Bronchial epithelial cell (primary cell): ENCODE measurements around the gene SKA3. TPM values are rescaled to one million over a fixed set of nuclear protein-coding genes. Genes with fewer than 3 reads are reported as not detected.

Experiments used
- DNase-seq: peaks from one replicate; pipeline ENCODE4 v3.0.0-alpha.2; 2010; ENCODE audit warnings: low read depth
- FAIRE-seq: peaks from 2 replicates; lab custom pipeline; 2011; peaks lifted over from hg19 to GRCh38; lab: Jason Lieb, UNC
- H3K27me3 ChIP-seq: 2 replicates; pipeline ENCODE4 v1.5.1; 2011; ENCODE audit warnings: low read length; ENCODE audit not compliant: control insufficient read depth, insufficient read depth
- H3K36me3 ChIP-seq: 2 replicates; pipeline ENCODE4 v1.5.1; 2011; ENCODE audit warnings: low read length; ENCODE audit not compliant: control insufficient read depth, insufficient read depth
- H3K4me3 ChIP-seq: 2 replicates; pipeline ENCODE4 v1.5.1; 2011; ENCODE audit warnings: mild to moderate bottlenecking, low read depth, low read length, control low read depth
- total RNA-seq: library from RNA; depleted of rRNA; stranded (reverse); fragments of >200 nt; gene quantifications from 2 replicates; pipeline ENCODE4 v1.2.1, GENCODE V29; 2014
- TF ChIP-seq, protein P1 (sequence below): IDR thresholded peaks from 2 replicates; pipeline ENCODE4 v1.5.1; 2011; ENCODE audit warnings: mild to moderate bottlenecking, moderate library complexity, low read length, control low read depth, inconsistent platforms; ENCODE audit not compliant: insufficient read depth, severe bottlenecking

SKA3 gene
- total RNA-seq, 1 donor from 2014 or later = 1.8 TPM

DNA sequence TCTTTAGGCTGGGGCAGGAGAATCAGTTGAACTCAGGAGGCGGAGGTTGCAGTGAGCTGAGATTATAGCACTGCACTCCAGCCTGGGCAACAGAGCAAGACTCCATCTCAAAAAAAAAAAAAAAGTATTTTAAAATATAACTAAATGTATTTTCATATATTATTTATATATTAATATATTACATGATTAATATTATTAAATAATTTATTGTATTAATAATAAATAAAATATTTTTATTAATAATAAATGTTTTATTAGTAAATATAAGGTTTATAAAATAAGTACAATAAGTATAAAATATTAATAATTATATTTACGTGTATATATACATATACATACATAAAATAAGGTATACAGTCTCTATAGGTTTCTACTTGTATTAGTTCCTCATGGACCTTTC, 56.8 kb downstream of the SKA3 start:
- DNase-seq (no peak), FAIRE-seq (no peak)
- H3K27me3 ChIP-seq = no peaks in the 10 kb centered on the region
- H3K36me3 ChIP-seq = no peaks in the 10 kb centered on the region
- TF ChIP-seq, protein P1, sequence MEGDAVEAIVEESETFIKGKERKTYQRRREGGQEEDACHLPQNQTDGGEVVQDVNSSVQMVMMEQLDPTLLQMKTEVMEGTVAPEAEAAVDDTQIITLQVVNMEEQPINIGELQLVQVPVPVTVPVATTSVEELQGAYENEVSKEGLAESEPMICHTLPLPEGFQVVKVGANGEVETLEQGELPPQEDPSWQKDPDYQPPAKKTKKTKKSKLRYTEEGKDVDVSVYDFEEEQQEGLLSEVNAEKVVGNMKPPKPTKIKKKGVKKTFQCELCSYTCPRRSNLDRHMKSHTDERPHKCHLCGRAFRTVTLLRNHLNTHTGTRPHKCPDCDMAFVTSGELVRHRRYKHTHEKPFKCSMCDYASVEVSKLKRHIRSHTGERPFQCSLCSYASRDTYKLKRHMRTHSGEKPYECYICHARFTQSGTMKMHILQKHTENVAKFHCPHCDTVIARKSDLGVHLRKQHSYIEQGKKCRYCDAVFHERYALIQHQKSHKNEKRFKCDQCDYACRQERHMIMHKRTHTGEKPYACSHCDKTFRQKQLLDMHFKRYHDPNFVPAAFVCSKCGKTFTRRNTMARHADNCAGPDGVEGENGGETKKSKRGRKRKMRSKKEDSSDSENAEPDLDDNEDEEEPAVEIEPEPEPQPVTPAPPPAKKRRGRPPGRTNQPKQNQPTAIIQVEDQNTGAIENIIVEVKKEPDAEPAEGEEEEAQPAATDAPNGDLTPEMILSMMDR = no peak
- no peak overlapping the region for H3K4me3 ChIP-seq

DNA sequence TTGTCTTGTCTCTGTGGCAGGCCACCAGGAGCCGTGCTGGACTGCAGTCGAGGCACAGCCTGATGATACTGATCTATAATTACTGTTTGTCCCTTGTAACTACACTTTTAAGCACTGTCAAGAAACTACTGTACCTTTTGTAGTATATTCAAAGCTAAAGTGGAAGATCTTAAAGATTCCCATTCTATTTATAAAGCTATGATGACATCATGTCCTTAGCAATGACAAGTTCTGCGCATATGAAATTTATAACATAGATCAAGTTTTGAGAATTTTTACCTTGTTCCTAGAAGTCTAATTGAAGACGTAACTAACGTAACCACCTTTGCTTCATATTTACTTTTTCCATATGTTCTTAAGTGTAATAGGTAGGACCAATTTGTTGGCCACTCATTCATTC, 58.2 kb downstream of the SKA3 start:
- TF ChIP-seq, protein P1 = no peak
- H3K27me3 ChIP-seq = no peaks in the 10 kb centered on the region
- H3K4me3 ChIP-seq = no peak overlapping the region
- DNase-seq (no peak), FAIRE-seq (no peak)
- H3K36me3 ChIP-seq = no peaks in the 10 kb centered on the region

DNA sequence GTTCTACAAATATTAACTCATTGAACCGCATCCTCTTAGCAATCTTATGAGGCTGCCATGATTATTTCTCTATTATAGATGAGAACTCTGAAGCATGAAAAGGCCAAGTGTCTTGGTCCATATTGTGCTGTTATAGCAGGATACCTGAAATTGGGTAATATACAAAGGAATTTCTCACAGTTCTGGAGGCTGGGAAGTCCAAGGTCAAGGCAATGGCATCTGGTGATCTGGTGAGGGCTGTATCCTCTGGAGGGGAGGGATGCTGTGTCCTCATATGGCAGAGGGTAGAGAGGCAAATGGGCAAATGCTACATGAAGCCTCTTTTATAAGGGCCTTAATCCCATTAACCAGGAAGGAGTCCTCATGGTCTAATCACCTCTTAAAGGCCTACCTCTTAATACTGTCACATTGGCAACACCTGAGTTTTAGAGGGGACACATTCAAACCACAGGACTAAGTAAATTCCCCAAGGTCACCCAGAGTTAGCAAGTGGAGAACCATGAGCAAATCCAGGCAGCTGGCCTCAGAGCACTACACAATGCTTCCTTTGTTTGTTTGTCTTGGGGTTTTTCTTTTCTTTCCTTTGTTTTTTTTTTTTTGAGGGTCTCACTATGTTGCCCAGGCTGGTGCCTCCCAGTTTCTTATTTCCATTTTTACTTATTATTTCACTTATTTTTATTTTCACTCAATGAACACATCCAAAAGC, 59.1 kb downstream of the SKA3 start:
- Histone ChIP-seq H3K4me3 (no peak overlapping the region), H3K27me3 (no peaks in the 10 kb centered on the region), H3K36me3 (no peaks in the 10 kb centered on the region)
- no peak for FAIRE-seq
- no peak for DNase-seq
- TF ChIP-seq, protein P1 = no peak

DNA sequence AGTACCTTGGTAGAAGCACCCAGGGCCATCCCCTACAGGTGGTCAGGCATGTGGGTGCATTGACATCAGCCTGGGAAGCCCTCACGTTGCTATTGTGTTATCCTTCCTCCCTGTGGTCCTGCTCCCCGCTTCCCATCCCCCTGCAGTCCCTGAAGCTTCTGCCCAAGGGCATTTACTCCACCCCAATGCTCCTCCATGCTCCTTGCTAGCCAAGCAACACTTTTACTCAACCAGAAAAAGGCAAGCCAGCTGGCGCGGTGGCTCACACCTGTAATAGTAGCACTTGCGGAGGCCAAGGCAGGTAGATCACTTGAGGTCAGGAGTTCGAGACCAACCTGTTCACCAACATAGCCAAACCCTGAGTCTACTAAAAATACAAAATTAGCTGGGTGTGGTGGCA, 60.2 kb downstream of the SKA3 start:
- H3K4me3 ChIP-seq = no peak overlapping the region
- H3K36me3 ChIP-seq = no peaks in the 10 kb centered on the region
- H3K27me3 ChIP-seq = no peaks in the 10 kb centered on the region
- DNase-seq = no peak
- FAIRE-seq = no peak
- TF ChIP-seq, protein P1 = no peak

GRCh38 chr13:21115231-21115630, 61.1 kb downstream of the SKA3 start:
- H3K27me3 ChIP-seq = no peaks in the 10 kb centered on the region
- TF ChIP-seq, protein P1 = no peak
- no peak overlapping the region for H3K4me3 ChIP-seq
- DNase-seq (no peak), FAIRE-seq (no peak)
- no peaks in the 10 kb centered on the region for H3K36me3 ChIP-seq

DNA sequence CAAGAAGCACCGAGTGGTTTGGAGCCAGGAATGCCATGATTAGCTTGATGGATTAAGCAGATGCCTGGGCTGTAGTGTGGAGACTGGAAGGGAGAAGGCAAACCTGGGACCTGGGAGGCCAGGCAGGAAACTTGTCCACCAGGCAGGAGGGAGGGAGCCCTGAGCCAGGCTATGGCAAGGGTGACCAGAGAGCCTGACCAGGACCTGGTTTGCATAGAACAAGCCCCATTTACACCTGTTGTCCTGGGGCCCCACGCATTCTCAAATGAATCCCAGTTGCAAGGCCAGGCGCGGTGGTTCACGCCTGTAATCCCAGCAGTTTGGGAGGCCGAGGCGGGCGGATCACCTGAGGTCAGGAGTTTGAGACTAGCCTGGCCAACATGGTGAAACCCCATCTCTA, 64.8 kb downstream of the SKA3 start:
- Histone ChIP-seq H3K27me3 (no peaks in the 10 kb centered on the region), H3K4me3 (no peak overlapping the region), H3K36me3 (no peaks in the 10 kb centered on the region)
- DNase-seq = no peak
- FAIRE-seq = no peak
- TF ChIP-seq, protein P1 = no peak
